ENCODE results near the gene GGN. TPM values are rescaled to one million over a fixed set of nuclear protein-coding genes. Genes with fewer than 3 reads are reported as not detected.

Gene GGN
- total and polyA plus RNA-seq, 2 of the 13 experiments (the other 11 are each of a cell fraction or from before 2014, with no cell fraction given), result not detected

- Histone ChIP-seq H3K27me3 (ENCODE audit: control insufficient read depth in 1 of 2, insufficient read depth in 2 of 2, low read length in 2 of 2) (peaks cover 2 to 20% of the 10 kb centered on the region in 2 experiments; a peak in 3 of 5 replicates), H3K4me3 (replicated peaks in 1 of 3; ENCODE audit: insufficient read depth in 1 of 3, low read depth in 2 of 3, low read length in 3 of 3) (peak within 1 kb of the TSS; percentile 46 to 71 (median 63)), H4K20me1 (ENCODE audit: insufficient read depth, low read length) (no peaks in the 10 kb centered on the region; the same call in 1 of the 2 replicates), H3K4me1 (ENCODE audit: insufficient read depth, low read length) (peaks cover 40% of the 10 kb centered on the region), H3K9me3 (ENCODE audit: low read length) (no peaks in the 10 kb centered on the region), H2AFZ (ENCODE audit: low read length) (no peak within 1 kb of the TSS), H3K79me2 (ENCODE audit: insufficient read depth, low read length) (no peaks in the 10 kb centered on the region), H3K4me2 (ENCODE audit: low read depth, low read length) (peak within 1 kb of the TSS; percentile 89), H3K9ac (ENCODE audit: insufficient read depth, low read depth, low read length) (0 out of 2 replicates have a peak within 1 kb of the TSS, but pooled peaks have one; percentile 13), H3K27ac (ENCODE audit: extremely low read length, insufficient read depth, low read length) (no peak within 1 kb of the TSS), H3K36me3 (replicated peaks in 1 of 2; ENCODE audit: control insufficient read depth in 1 of 2, insufficient read depth in 2 of 2, low read length in 2 of 2) (peaks cover 1 to 4% of the 10 kb centered on the region in 2 experiments; a peak in 3 of 5 replicates)
- DNase-seq (ENCODE audit: low spot score) (no peak), FAIRE-seq (no peak), ATAC-seq (no peak; the same call in 2 of the 3 replicates)
- BruUV-seq (replicated peaks), result no TSS peak
- 4% methylated on average over 15 of the region's 46 CpGs for WGBS (ENCODE audit: low lambda C conversion rate)
- TF ChIP-seq ZNF331 (CRISPR knock-in tag; IDR thresholded peaks at IDR 0.05) (no peak), TARDBP (CRISPR knock-in tag; IDR thresholded peaks at IDR 0.05) (no peak), PCBP2 (optimal IDR thresholded peaks at IDR 0.05; ENCODE audit: low read depth, low read length, poor library complexity, severe bottlenecking) (peak; percentile 26), PATZ1 (CRISPR knock-in tag; IDR thresholded peaks at IDR 0.05) (0 out of 2 replicates have a peak, but pooled peaks have one; percentile 3), ARNTL (CRISPR knock-in tag; IDR thresholded peaks at IDR 0.05) (no peak), NFE2 (CRISPR knock-in tag; IDR thresholded peaks at IDR 0.05) (no peak), ZNF441 (CRISPR knock-in tag; IDR thresholded peaks at IDR 0.05; ENCODE audit: borderline replicate concordance) (no peak)
- intact Hi-C loops (cut with micrococcal nuclease; ENCODE audit: unreplicated experiment) (no loop called here), in situ Hi-C loops (cut with HindIII; ENCODE audit: extremely low pct_ligation_motif_present, low pct_unique_long_range_greater_than_20kb) (no loop called here)
- ChIA-PET CTCF (ENCODE audit: low intra/inter-chr PET ratio, low total read pairs) (no interaction called here), POLR2A (interaction anchor here (1.3 to 4.0 kb wide), 5 partner anchors 13 to 230 kb away, joined by 4 to 49 read pairs (median 5); partner anchors contain the start of genes EIF3K, FAM98C and PSMD8)
These were observed 691 bp upstream of the GGN start, which contains the start of gene SPRED3 for GRCh38 chr19:38388349-38389100. Gene SPRED3 (plus strand): TSS chr19:38388697. CDS start chr19:38390303, 1,606 bp downstream.
